Left ventricle myocardium superior (tissue), 1 donor: ENCODE measurements around the gene SLIRP. TPM values are rescaled to one million over a fixed set of nuclear protein-coding genes. Genes with fewer than 3 reads are reported as not detected.
A peak's percentile ranks its signal among the peaks of the same experiment; 100 is the strongest.
"Not testable (repeated sequence)": the region's sequence is repeated elsewhere in the genome, so short reads cannot be mapped to it uniquely, and the experiment has no call there.

Experiments
- ATAC-seq: fragments of 200-7000 bp; cut with Tn5 transposase; one replicate; pipeline ENCODE4 v1.9.1; 2020; ENCODE audit warnings: mild to moderate bottlenecking, moderate library complexity
- DNase-seq: peaks from one replicate; pipeline ENCODE4 v3.0.0-alpha.2; 2020
- intact Hi-C: fragments of 100-400 bp; cut with micrococcal nuclease; formaldehyde crosslinking; loops from one replicate; pipeline ENCODE4 v1.11.0; 2022
- long read RNA-seq: library from polyadenylated mRNA; unstranded; transcript quantifications from one replicate; pipeline ENCODE4 v2.0.0, GENCODE V29; 2021
- total RNA-seq: library from RNA; stranded (reverse); fragmentation: NEBNext Ultra II Directional; extraction: Animal tissue kit (Norgen Biotek cat#: 25700); gene quantifications from one replicate; pipeline ENCODE4 v1.2.1, GENCODE V29; 2021
- donor health status: DM: no; HTN: yes; CAD: no; lungs with severe emphysema.

Gene SLIRP
- total RNA-seq = 201 TPM
- long read RNA-seq, transcript SLIRP-209 (4 exons, 408 nt) = major isoform, 140 of 148 reads
- long read RNA-seq, partial matches to known transcripts = 0 of 148 reads
- long read RNA-seq, other reads (novel, unspliced or antisense) = 2 of 148 reads

GRCh38 chr14:77707724-77708408 lies at the start of gene SLIRP, which contains the start of gene ALKBH1:
TSS of gene SLIRP (plus strand) at chr14:77708103. CDS start at chr14:77708112, 9 bp downstream.
TSS of gene ALKBH1 (minus strand) at chr14:77708023. CDS start at chr14:77708004, 19 bp downstream.
- intact Hi-C loops = no loop called here
- ATAC-seq (peak; percentile 97), DNase-seq (peak; percentile 90)

GRCh38 chr14:77659831-77660230 lies 48.1 kb upstream of the SLIRP start:
- peak; percentile 15 for ATAC-seq
- DNase-seq = no peak
- intact Hi-C loops = no loop called here

- intact Hi-C loops = no loop called here
- no peak for ATAC-seq
- no peak for DNase-seq
These were observed 47.1 kb upstream of the SLIRP start for GRCh38 chr14:77660754-77661153.

GRCh38 chr14:77661562-77661961 lies 46.3 kb upstream of the SLIRP start:
- ATAC-seq, intact Hi-C loops, DNase-seq: not testable (repeated sequence)

- DNase-seq (no peak), ATAC-seq (peak; percentile 64)
- intact Hi-C loops = no loop called here
These were observed 44.6 kb upstream of the SLIRP start for GRCh38 chr14:77663293-77663692.

GRCh38 chr14:77667331-77667730 lies 40.6 kb upstream of the SLIRP start:
- no peak for ATAC-seq
- intact Hi-C loops = no loop called here

GRCh38 chr14:77673193-77673592 lies 34.7 kb upstream of the SLIRP start:
- intact Hi-C loops = no loop called here
- no peak for ATAC-seq
- DNase-seq = no peak

More at GRCh38 chr14:77667331-77667730, 40.6 kb upstream of the SLIRP start:
- DNase-seq = no peak

GRCh38 chr14:77674931-77675330 lies 33.0 kb upstream of the SLIRP start:
- intact Hi-C loops = no loop called here
- DNase-seq (no peak), ATAC-seq (no peak)

GRCh38 chr14:77681196-77682157 lies 26.4 kb upstream of the SLIRP start:
- DNase-seq (no peak), ATAC-seq (peak; percentile 49)
- intact Hi-C loops = no loop called here

GRCh38 chr14:77682158-77682553 lies 25.7 kb upstream of the SLIRP start:
- DNase-seq (no peak), ATAC-seq (peak; percentile 81)
- intact Hi-C loops = no loop called here

- intact Hi-C loops = no loop called here
- peak; percentile 94 for ATAC-seq
- DNase-seq = peak; percentile 45
These were observed 16.6 kb upstream of the SLIRP start for GRCh38 chr14:77691259-77691658.

- ATAC-seq (peak; percentile 70), DNase-seq (no peak)
- intact Hi-C loops = no loop called here
These were observed 564 bp upstream of the SLIRP start for GRCh38 chr14:77707355-77707723.

GRCh38 chr14:77708749-77709148 lies 846 bp downstream of the SLIRP start:
- no peak for ATAC-seq
- intact Hi-C loops = no loop called here
- no peak for DNase-seq

GRCh38 chr14:77709412-77709811 lies 1.5 kb downstream of the SLIRP start:
- intact Hi-C loops = no loop called here
- DNase-seq (no peak), ATAC-seq (no peak)

GRCh38 chr14:77710364-77710763 lies 2.5 kb downstream of the SLIRP start:
- DNase-seq (no peak), ATAC-seq (no peak)
- intact Hi-C loops = no loop called here

- DNase-seq = no peak
- no peak for ATAC-seq
These were observed 7.0 kb downstream of the SLIRP start for GRCh38 chr14:77714926-77715325.

GRCh38 chr14:77717608-77718305 lies 9.9 kb downstream of the SLIRP start:
- DNase-seq = no peak
- intact Hi-C loops = no loop called here
- ATAC-seq = no peak

More at GRCh38 chr14:77714926-77715325, 7.0 kb downstream of the SLIRP start:
- intact Hi-C loops = no loop called here

GRCh38 chr14:77721437-77721836 lies 13.5 kb downstream of the SLIRP start:
- ATAC-seq (no peak), DNase-seq (no peak)
- intact Hi-C loops = no loop called here

- no peak for ATAC-seq
- intact Hi-C loops = no loop called here
- no peak for DNase-seq
These were observed 14.4 kb downstream of the SLIRP start for GRCh38 chr14:77722301-77722700.
